ENCODE measurements around the gene TPD52L1.

The TPD52L1 gene

GRCh38 chr6:125153391-125154117, at the start of gene TPD52L1:
TSS of gene TPD52L1 (plus strand) at chr6:125153773. CDS start at chr6:125153952, 179 bp downstream.
- TF ChIP-seq ZNF8 (CRISPR knock-in tag; IDR thresholded peaks at IDR 0.05) (peak; percentile 70), ZNF565 (CRISPR knock-in tag; conservative IDR thresholded peaks at IDR 0.05; ENCODE audit: low read depth) (no peak)
- ATAC-seq = peak; percentile 97

GRCh38 chr6:125104425-125104824, 49.1 kb upstream of the TPD52L1 start:
- no peak for TF ChIP-seq ZFP3 (CRISPR knock-in tag; IDR thresholded peaks at IDR 0.05)
- no peak for TF ChIP-seq CSDC2 (CRISPR knock-in tag; IDR thresholded peaks at IDR 0.05)
- TF ChIP-seq BACH2 (CRISPR knock-in tag; IDR thresholded peaks at IDR 0.05; ENCODE audit: borderline replicate concordance) = no peak
- TF ChIP-seq ZFP30 (CRISPR knock-in tag; IDR thresholded peaks at IDR 0.05) = no peak
- TF ChIP-seq ZC3H10 (CRISPR knock-in tag; IDR thresholded peaks at IDR 0.05) = no peak
- TF ChIP-seq TSHZ2 (CRISPR knock-in tag; IDR thresholded peaks at IDR 0.05) = no peak
- TF ChIP-seq CREB5 (CRISPR knock-in tag; IDR thresholded peaks at IDR 0.05; ENCODE audit: low read depth) = no peak
- TF ChIP-seq CSRNP3 (CRISPR knock-in tag; IDR thresholded peaks at IDR 0.05) = no peak
- no peak for TF ChIP-seq GLIS3 (CRISPR knock-in tag; IDR thresholded peaks at IDR 0.05)
- no peak for TF ChIP-seq SNAI2 (CRISPR knock-in tag; IDR thresholded peaks at IDR 0.05)
- TF ChIP-seq ISL1 (CRISPR knock-in tag; IDR thresholded peaks at IDR 0.05) = no peak
- no peak for TF ChIP-seq OSR1 (CRISPR knock-in tag; IDR thresholded peaks at IDR 0.05)
- TF ChIP-seq TCF4 (CRISPR knock-in tag; IDR thresholded peaks at IDR 0.05; ENCODE audit: borderline replicate concordance) = no peak
- no peak for TF ChIP-seq PATZ1 (CRISPR knock-in tag; IDR thresholded peaks at IDR 0.05; ENCODE audit: borderline replicate concordance)
- peak; percentile 16; the same call in 1 of the 3 replicates for ATAC-seq

- TF ChIP-seq ZFP30 (CRISPR knock-in tag; IDR thresholded peaks at IDR 0.05) (no peak), ZNF8 (CRISPR knock-in tag; IDR thresholded peaks at IDR 0.05) (no peak), TOX (CRISPR knock-in tag; IDR thresholded peaks at IDR 0.05; ENCODE audit: borderline replicate concordance) (no peak), ESRRG (CRISPR knock-in tag; IDR thresholded peaks at IDR 0.05) (no peak), CREB5 (CRISPR knock-in tag; IDR thresholded peaks at IDR 0.05; ENCODE audit: low read depth) (no peak)
- ATAC-seq = no peak
Observed at GRCh38 chr6:125107048-125107447, 46.5 kb upstream of the TPD52L1 start.

GRCh38 chr6:125107896-125108295, 45.7 kb upstream of the TPD52L1 start:
- ATAC-seq = no peak
- TF ChIP-seq GLIS3 (CRISPR knock-in tag; IDR thresholded peaks at IDR 0.05) = no peak
- no peak for TF ChIP-seq ZNF70 (CRISPR knock-in tag; IDR thresholded peaks at IDR 0.05)
- no peak for TF ChIP-seq ZNF8 (CRISPR knock-in tag; IDR thresholded peaks at IDR 0.05)
- TF ChIP-seq ZC3H10 (CRISPR knock-in tag; IDR thresholded peaks at IDR 0.05) = no peak
- TF ChIP-seq BACH2 (CRISPR knock-in tag; IDR thresholded peaks at IDR 0.05; ENCODE audit: borderline replicate concordance) = no peak
- no peak for TF ChIP-seq CSDC2 (CRISPR knock-in tag; IDR thresholded peaks at IDR 0.05)
- TF ChIP-seq PATZ1 (CRISPR knock-in tag; IDR thresholded peaks at IDR 0.05; ENCODE audit: borderline replicate concordance) = no peak
- no peak for TF ChIP-seq CREB5 (CRISPR knock-in tag; IDR thresholded peaks at IDR 0.05; ENCODE audit: low read depth)
- TF ChIP-seq TOX (CRISPR knock-in tag; IDR thresholded peaks at IDR 0.05; ENCODE audit: borderline replicate concordance) = no peak
- TF ChIP-seq ZFP3 (CRISPR knock-in tag; IDR thresholded peaks at IDR 0.05) = no peak
- no peak for TF ChIP-seq ARNTL (CRISPR knock-in tag; IDR thresholded peaks at IDR 0.05; ENCODE audit: borderline replicate concordance, low read depth)
- TF ChIP-seq RARB (CRISPR knock-in tag; IDR thresholded peaks at IDR 0.05) = no peak
- TF ChIP-seq ZNF565 (CRISPR knock-in tag; conservative IDR thresholded peaks at IDR 0.05; ENCODE audit: low read depth) = no peak

Measured in SK-N-SH treated with all-trans-retinoic acid at 6 μM for 48 hours (cell line).